AG04449 (cell line): Measurements from ENCODE around the gene FBXW11.
"Not testable (repeated sequence)": the region's sequence is repeated elsewhere in the genome, so short reads cannot be mapped to it uniquely, and the experiment has no call there.

Experiments
- CTCF ChIA-PET: fragments of 350-600 bp; formaldehyde crosslinking; extraction: SDS; loops from one replicate; lab custom pipeline; 2021; ENCODE audit warnings: antibody characterized with exemption; lab: Yijun Ruan, JAX
- POLR2A ChIA-PET: fragments of 400-600, 350-600 bp; formaldehyde crosslinking; extraction: SDS; loops from one replicate; lab custom pipeline; 2020; ENCODE audit warnings: antibody characterized with exemption, inconsistent platforms; lab: Yijun Ruan, JAX
- DNase-seq: peaks from one replicate; pipeline ENCODE4 v3.0.0-alpha.2; 2010; ENCODE audit warnings: low read depth, low spot score
- H3K4me3 ChIP-seq: 2 replicates; pipeline ENCODE4 v1.5.1; 2011; ENCODE audit warnings: low read depth, mild to moderate bottlenecking, control low read depth, low read length
- TF ChIP-seq, protein P1 (sequence below): IDR thresholded peaks from one replicate; pipeline ENCODE4 v1.5.1; 2011; ENCODE audit warnings: mild to moderate bottlenecking, moderate library complexity, low read length, control low read depth, inconsistent platforms; ENCODE audit not compliant: insufficient read depth; ENCODE audit errors: missing control alignments

Gene FBXW11

GRCh38 chr5:172031894-172032461, 25.5 kb upstream of the FBXW11 start:
- CTCF ChIA-PET, result interaction anchor here (1.2 kb wide), 1 partner anchor 120 kb away, joined by 4 read pairs; no protein-coding TSS in a partner anchor
- DNase-seq, result no peak
- no peak overlapping the region for H3K4me3 ChIP-seq
- POLR2A ChIA-PET, result no interaction called here
- TF ChIP-seq, protein P1, sequence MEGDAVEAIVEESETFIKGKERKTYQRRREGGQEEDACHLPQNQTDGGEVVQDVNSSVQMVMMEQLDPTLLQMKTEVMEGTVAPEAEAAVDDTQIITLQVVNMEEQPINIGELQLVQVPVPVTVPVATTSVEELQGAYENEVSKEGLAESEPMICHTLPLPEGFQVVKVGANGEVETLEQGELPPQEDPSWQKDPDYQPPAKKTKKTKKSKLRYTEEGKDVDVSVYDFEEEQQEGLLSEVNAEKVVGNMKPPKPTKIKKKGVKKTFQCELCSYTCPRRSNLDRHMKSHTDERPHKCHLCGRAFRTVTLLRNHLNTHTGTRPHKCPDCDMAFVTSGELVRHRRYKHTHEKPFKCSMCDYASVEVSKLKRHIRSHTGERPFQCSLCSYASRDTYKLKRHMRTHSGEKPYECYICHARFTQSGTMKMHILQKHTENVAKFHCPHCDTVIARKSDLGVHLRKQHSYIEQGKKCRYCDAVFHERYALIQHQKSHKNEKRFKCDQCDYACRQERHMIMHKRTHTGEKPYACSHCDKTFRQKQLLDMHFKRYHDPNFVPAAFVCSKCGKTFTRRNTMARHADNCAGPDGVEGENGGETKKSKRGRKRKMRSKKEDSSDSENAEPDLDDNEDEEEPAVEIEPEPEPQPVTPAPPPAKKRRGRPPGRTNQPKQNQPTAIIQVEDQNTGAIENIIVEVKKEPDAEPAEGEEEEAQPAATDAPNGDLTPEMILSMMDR, result no peak

DNA sequence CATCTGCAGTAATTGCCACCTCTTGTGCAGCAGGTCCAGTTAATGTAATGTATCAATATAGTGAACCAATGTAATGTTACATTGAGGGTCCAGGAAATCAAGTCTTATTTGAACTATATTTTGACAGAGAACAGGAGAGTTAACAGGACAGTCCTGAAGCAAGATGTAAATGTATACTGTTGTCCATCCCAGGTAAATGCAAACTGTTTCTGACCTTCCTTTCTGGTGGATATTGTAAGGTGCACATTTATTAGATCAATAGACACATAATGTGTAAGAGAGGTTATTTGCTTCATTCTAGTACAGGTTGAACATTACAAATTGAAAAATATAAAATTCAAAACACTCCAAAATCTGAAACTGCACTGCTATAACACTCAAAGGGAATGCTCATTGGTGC, 23.4 kb upstream of the FBXW11 start:
- no peak overlapping the region for H3K4me3 ChIP-seq
- TF ChIP-seq, protein P1, result no peak
- ChIA-PET POLR2A (no interaction called here), CTCF (interaction anchor here (2.0 kb wide), 1 partner anchor 118 kb away, joined by 6 read pairs; no protein-coding TSS in a partner anchor)
- DNase-seq, result no peak

DNA sequence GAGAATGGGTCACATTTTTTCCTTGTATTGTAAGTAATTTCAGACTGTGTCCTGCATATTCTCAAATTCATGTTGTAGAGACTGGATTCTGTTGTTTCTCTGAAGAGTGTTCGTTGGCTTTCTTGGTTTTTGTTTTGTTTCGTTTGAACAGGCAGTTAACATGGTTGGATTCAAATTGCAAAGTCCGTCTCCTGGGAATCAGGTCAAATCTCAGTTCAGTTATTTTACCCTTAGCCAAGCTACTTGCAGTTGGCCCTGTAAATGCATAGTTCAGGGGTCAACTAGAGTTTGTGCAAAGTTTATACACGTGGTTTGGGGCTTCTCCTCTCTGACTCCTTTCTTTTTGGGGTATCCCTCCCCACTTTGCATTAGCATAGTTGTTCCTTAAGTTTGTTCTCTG, 21.7 kb upstream of the FBXW11 start:
- DNase-seq, result no peak
- TF ChIP-seq, protein P1, result no peak
- POLR2A ChIA-PET, result no interaction called here
- CTCF ChIA-PET, result interaction anchor here (1.4 kb wide), 1 partner anchor 109 kb away, joined by 3 read pairs; no protein-coding TSS in a partner anchor
- no peak overlapping the region for H3K4me3 ChIP-seq

DNA sequence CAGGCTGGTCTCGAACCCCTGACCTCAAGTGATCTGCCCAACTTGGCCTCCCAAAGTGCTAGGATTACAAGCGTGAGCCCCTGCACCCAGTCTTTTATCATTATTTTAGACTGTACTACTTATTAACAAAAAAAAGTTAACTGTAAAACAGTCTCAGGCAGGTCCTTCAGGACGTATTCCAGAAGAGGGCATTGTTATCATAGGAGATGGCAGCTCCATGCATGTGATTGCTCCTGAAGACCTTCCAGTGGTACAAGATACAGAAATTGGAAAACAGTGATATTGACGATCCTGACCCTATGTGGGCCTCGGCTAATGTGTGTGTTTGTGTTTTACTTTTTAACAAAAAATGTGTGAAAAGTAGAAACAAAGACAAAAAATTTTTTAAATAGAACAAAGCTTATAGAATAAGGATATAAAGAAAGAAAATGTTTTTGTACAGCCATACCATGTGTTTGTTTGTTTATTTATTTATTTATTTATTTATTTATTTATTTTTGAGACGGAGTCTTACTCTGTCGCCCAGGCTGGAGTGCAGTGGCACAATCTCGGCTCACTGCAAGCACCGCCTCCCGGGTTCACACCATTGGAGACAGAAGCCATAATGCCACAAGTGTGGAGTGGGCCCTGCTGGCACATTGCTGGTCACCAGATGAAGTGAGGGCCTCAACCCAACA, 13.8 kb upstream of the FBXW11 start:
- CTCF ChIA-PET, result interaction anchor here (0.7 to 1.6 kb wide), 8 partner anchors 11 to 430 kb away, joined by 3 to 6 read pairs (median 4); no protein-coding TSS in a partner anchor
- H3K4me3 ChIP-seq, POLR2A ChIA-PET, DNase-seq: not testable (repeated sequence)

GRCh38 chr5:172015346-172015745, 8.9 kb upstream of the FBXW11 start:
- no peak overlapping the region for H3K4me3 ChIP-seq
- DNase-seq, result no peak
- TF ChIP-seq, protein P1, result no peak
- POLR2A ChIA-PET, result no interaction called here
- CTCF ChIA-PET, result no interaction called here

DNA sequence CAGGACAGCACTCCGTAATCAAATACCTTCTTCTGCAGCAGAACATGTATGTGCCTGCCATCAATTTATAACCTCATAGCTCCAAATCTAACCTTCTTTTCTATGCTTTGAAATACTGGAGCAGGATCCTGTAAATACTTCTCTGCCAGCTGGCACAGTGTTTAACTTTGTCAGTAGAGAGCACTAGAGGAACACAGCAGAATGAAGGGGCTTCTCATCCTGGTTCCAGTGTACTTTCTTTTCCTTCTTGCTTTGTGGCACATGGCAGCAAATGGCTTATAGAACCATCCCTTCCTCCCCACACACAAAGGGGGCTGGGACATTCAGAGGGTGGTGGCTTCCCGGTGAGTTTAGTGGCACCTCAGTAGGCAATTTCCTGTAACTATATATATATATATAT, 3.8 kb upstream of the FBXW11 start:
- TF ChIP-seq, protein P1, result no peak
- POLR2A ChIA-PET, result no interaction called here
- CTCF ChIA-PET, result interaction anchor here (0.8 to 8.1 kb wide), 6 partner anchors 24 to 294 kb away, joined by 3 to 117 read pairs (median 4); partner anchors contain the start of gene STK10
- H3K4me3 ChIP-seq, result no peak overlapping the region
- no peak for DNase-seq
